Measurements from ENCODE around the gene IVD.
A peak's percentile ranks its signal among the peaks of the same experiment; 100 is the strongest.

IVD gene

DNA sequence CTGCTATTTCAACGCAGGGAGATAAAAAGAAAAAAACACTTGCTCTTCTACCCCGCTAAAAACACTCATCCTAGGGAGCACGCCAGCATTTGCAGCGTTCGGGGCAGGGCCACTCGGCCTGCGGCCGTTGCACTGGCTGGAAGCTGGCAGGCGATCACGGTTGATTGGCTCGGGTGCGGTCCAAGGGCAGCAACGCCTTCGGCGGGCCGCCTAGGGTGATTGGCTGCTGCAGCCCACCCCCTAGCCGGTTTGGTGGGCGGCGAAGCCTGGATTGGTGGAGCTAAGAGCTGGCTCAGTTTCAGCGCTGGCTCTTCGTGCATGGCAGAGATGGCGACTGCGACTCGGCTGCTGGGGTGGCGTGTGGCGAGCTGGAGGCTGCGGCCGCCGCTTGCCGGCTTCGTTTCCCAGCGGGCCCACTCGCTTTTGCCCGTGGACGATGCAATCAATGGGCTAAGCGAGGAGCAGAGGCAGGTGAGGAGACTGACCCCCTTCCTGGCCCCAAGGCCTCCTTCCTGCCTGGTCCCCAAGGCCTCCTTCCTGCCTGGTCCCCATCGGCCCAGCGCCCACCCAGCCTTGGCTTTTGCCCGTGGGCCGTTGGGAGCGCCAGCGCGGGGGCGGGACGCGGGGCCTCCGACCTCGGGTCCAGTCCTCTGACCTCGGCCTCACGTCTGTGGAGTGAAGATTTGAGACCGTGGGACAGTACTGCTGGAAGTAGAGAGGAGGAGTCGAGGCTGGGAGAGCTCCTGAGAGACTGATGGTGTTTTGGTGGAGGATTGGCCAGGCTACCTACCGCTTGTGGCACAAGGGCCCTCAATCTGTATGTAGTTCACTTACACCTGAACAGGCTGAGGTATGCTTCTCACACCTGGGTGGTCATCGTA lies at the start of gene IVD:
IVD (plus strand) TSS at position 295 of the 881 bp plus-strand sequence; CDS start at position 328, 33 bp downstream.
- Mint-ChIP-seq H3K36me3 (ENCODE audit: low read depth) (peaks cover 36% of the 10 kb centered on the region), H3K9me3 (no peaks in the 10 kb centered on the region), H3K4me3 (peak within 1 kb of the TSS; percentile 88), H3K27me3 (no peaks in the 10 kb centered on the region), H3K4me1 (ENCODE audit: low read depth) (peaks cover 31% of the 10 kb centered on the region), H3K27ac (peak within 1 kb of the TSS; percentile 86)
- intact Hi-C loops (cut with micrococcal nuclease) = loop anchor here (1.0 to 2.0 kb wide), 2 partner anchors 17 to 37 kb away; no protein-coding TSS in a partner anchor

DNA sequence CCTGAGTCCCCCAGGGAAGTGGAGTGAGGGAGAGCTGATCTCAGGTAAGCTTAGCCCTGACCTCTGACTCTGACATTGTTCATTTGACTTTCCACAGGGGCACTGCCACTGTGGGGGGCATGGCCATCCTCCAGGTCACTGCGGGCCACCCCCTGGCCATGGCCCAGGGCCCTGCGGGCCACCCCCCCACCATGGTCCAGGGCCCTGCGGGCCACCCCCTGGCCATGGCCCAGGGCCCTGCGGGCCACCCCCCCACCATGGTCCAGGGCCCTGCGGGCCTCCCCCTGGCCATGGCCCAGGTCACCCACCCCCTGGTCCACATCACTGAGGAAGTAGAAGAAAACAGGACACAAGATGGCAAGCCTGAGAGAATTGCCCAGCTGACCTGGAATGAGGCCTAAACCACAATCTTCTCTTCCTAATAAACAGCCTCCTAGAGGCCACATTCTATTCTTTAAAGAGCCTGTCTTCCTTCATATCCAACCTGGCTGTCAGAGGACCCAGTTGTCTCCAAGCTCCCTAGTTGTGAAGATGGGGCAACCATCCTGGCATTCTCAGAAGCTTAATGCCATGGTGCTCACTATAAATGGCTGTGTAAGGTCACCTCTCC lies 49.5 kb upstream of the IVD start:
- Mint-ChIP-seq H3K27ac (no peak overlapping the region), H3K27me3 (peaks cover 49% of the 10 kb centered on the region), H3K9me3 (no peaks in the 10 kb centered on the region), H3K4me1 (ENCODE audit: low read depth) (peaks cover 21% of the 10 kb centered on the region), H3K4me3 (no peak overlapping the region), H3K36me3 (ENCODE audit: low read depth) (no peaks in the 10 kb centered on the region)
- intact Hi-C loops (cut with micrococcal nuclease) = no loop called here

DNA sequence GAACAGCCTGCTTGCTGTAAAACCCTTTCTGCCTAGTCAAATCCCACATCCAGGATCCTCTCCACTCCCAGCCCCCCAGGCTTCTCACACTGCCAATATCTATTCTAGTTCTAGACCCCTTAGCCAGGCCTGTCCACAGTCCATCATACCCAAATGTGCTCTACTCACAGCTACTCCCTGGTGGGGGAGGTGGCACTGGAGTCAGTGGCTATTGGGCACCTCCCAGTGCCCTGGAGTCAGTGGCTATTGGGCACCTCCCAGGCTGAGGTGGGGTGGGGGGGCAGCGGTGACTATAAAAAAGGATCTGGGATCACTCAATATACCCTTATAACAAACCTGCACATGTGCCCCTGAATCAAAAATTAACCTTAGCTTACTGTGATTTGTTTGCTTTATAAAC lies 48.3 kb upstream of the IVD start:
- Mint-ChIP-seq H3K36me3 (ENCODE audit: low read depth) (no peaks in the 10 kb centered on the region), H3K27me3 (peaks cover 49% of the 10 kb centered on the region), H3K4me1 (ENCODE audit: low read depth) (peaks cover 21% of the 10 kb centered on the region), H3K9me3 (no peaks in the 10 kb centered on the region), H3K4me3 (no peak overlapping the region), H3K27ac (no peak overlapping the region)
- intact Hi-C loops (cut with micrococcal nuclease) = no loop called here

DNA sequence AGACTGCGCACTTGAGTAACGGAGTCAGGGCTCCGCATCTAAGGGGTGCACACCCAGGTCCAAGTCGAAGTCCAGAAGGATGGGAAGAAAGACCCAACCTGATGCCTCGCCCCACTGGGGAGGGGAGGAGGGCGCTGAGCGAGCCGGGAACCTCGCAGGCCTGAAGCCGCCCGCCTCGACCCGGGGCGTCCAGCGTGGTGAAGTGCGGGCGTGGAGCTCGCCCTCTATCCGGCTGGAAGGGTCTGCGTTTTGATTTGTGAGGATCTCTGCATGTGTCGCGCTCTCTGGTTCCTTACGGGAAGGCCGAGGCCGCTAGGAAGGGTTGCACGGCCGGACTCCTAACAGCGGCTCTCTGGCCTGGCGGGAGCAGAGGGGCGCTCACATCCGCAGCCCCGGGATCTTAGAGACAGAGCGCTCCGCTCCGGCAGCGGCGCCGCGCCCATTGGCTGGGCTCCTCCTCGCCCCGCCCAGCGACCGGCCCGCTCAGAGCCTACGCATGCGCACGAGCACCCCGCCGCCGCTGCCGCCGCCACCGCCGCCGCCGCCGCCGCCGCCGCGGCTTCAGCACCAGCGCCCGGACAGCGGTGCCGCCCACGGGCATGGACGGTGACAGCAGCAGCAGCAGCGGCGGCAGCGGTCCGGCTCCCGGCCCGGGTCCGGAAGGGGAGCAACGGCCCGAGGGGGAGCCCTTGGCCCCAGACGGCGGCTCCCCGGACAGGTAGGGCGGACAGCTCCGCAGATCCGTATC lies 47.7 kb upstream of the IVD start, which contains the start of gene DISP2:
DISP2 (plus strand) TSS at position 497 of the 748 bp plus-strand sequence; CDS start at position 600, 103 bp downstream.
- Mint-ChIP-seq H3K9me3 (no peaks in the 10 kb centered on the region), H3K27ac (no peak within 1 kb of the TSS), H3K4me3 (peak within 1 kb of the TSS; percentile 75), H3K36me3 (ENCODE audit: low read depth) (peaks cover 4% of the 10 kb centered on the region), H3K27me3 (peaks cover 49% of the 10 kb centered on the region), H3K4me1 (ENCODE audit: low read depth) (peaks cover 21% of the 10 kb centered on the region)
- intact Hi-C loops (cut with micrococcal nuclease) = no loop called here

DNA sequence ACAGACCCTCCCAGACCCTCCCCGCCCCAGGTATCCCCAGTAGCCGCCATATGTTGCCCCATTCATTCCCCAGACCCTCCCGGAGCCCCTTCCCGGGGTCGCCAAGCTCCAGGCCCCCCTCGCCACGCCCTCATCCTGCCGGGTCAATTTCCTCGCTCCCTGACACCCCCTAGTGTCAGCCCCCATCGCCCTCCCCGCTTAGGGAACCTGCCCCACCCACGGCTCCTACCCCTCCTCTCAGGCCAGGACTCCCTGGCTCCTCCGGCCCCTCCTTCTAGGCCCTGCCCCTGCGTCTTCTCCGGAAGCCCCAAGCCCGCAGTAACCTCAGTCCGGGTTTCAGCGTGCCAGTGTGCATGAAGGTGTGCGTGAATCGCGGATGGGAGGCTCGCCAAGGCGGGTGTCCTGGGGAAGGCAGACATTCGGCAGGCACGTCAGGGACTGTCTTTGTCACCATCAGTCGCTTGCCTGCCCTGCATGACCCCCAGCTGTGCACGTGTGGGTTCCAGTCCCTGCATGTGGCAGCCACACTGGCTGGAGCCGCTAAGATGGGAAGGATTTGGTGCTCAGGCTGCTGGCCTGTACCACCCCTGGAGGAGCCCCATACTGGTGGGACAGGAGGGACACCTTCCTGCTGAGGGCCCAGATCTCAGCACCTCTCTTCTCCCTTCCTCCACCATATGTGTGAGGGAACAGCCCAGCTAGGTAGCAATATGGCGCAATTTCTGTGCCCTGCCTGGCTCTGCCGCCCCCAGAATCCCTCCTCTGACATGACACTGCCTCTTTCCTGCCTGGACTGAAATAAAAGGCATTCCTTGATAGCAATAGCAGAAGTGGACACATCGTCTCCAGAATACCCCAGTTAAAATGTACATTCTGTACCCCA lies 46.9 kb upstream of the IVD start:
- Mint-ChIP-seq H3K9me3 (no peaks in the 10 kb centered on the region), H3K27me3 (peaks cover 46% of the 10 kb centered on the region), H3K36me3 (ENCODE audit: low read depth) (peaks cover 4% of the 10 kb centered on the region), H3K27ac (no peak overlapping the region), H3K4me1 (ENCODE audit: low read depth) (peaks cover 21% of the 10 kb centered on the region), H3K4me3 (peak overlapping the region; percentile 71)
- intact Hi-C loops (cut with micrococcal nuclease) = no loop called here

DNA sequence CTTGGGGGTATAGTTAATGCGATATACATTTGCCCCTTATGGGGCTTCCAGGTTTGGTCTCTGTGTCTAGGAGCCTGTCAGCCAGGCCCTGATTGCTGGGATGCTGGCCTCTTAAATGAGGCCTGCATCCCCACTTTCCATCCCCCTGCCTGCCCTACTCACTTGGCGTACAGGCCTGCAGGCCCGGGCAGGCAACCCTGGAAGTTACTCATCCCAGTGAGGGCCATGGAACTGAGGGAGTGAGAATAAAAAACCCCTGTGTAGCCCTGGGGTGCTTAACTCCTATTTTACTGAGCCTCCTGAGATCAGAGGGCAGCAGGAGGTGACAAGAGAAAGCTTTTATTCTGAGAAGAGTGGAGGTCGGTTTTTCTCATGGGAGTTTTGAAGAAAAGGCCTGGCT lies 45.6 kb upstream of the IVD start:
- Mint-ChIP-seq H3K4me3 (no peak overlapping the region), H3K27me3 (peaks cover 36% of the 10 kb centered on the region)
- intact Hi-C loops (cut with micrococcal nuclease) = no loop called here

DNA sequence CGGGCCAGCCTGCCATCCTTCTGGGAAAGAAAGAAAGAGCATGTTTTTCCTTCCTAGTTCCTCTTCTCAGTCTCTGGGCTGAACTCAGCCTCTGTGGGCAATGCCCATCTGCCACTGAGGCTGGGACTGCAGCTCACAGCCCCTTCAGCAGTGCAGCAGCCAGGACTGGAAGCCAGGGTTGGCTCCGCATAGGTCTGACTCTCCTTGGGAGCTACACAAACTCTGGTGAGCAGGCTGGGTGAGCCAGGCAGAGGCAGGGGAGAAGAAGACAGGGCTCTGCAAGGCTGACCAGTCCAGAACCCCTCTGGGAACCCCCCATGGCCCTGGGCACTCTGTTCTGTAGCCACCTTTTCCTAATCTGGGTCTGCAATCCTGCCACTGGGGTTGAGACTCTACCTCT lies 44.0 kb upstream of the IVD start:
- peaks cover 27% of the 10 kb centered on the region for H3K27me3 Mint-ChIP-seq
- H3K9me3 Mint-ChIP-seq = no peaks in the 10 kb centered on the region
- no peak overlapping the region for H3K27ac Mint-ChIP-seq
- H3K4me3 Mint-ChIP-seq = no peak overlapping the region
- H3K36me3 Mint-ChIP-seq (ENCODE audit: low read depth) = peaks cover 4% of the 10 kb centered on the region
- intact Hi-C loops (cut with micrococcal nuclease) = no loop called here
- H3K4me1 Mint-ChIP-seq (ENCODE audit: low read depth) = peaks cover 20% of the 10 kb centered on the region

More for the DNA sequence above, 45.6 kb upstream of the IVD start:
- Mint-ChIP-seq H3K27ac (no peak overlapping the region), H3K9me3 (no peaks in the 10 kb centered on the region), H3K4me1 (ENCODE audit: low read depth) (peaks cover 20% of the 10 kb centered on the region), H3K36me3 (ENCODE audit: low read depth) (peaks cover 4% of the 10 kb centered on the region)

DNA sequence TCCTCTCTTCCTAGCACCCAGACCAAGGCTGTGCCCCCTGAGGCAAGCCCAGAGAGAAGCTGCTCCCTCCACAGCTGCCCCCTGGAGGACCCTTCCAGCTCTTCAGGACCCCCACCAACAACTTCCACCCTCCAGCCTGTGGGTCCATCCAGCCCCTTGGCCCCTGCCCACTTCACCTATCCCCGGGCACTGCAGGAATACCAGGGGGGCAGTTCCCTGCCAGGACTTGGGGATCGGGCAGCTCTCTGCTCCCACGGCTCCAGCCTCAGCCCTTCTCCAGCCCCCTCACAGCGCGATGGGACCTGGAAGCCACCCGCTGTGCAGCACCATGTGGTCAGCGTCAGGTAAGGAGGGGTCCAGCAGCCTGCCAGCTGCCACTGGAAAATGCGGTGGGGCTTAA lies 42.0 kb upstream of the IVD start:
- H3K36me3 Mint-ChIP-seq (ENCODE audit: low read depth) = peaks cover 4% of the 10 kb centered on the region
- intact Hi-C loops (cut with micrococcal nuclease) = no loop called here
- no peak overlapping the region for H3K27ac Mint-ChIP-seq
- H3K27me3 Mint-ChIP-seq = peaks cover 18% of the 10 kb centered on the region
- H3K4me3 Mint-ChIP-seq = no peak overlapping the region
- no peaks in the 10 kb centered on the region for H3K9me3 Mint-ChIP-seq
- peaks cover 24% of the 10 kb centered on the region for H3K4me1 Mint-ChIP-seq (ENCODE audit: low read depth)

DNA sequence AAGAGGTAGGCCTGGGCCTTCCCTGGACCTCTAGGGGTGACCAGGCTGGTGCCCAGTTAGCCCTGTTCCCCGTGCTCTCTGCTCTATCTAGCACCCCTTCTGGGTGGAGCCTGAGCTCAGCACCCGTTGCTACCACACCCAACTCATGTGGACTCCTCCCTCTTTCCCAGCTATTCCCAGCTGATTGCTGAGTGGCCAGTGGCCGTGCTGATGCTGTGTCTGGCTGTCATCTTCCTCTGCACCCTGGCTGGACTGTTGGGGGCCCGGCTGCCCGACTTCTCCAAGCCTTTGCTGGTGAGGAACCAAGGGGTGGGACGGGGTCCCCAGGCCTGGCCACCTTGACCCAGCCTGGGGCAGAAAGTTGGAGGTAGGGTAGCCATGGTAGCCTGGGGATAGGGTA lies 41.3 kb upstream of the IVD start:
- H3K4me3 Mint-ChIP-seq = no peak overlapping the region
- peaks cover 22% of the 10 kb centered on the region for H3K4me1 Mint-ChIP-seq (ENCODE audit: low read depth)
- H3K36me3 Mint-ChIP-seq (ENCODE audit: low read depth) = peaks cover 4% of the 10 kb centered on the region
- no peak overlapping the region for H3K27ac Mint-ChIP-seq
- peaks cover 15% of the 10 kb centered on the region for H3K27me3 Mint-ChIP-seq
- intact Hi-C loops (cut with micrococcal nuclease) = no loop called here
- no peaks in the 10 kb centered on the region for H3K9me3 Mint-ChIP-seq

DNA sequence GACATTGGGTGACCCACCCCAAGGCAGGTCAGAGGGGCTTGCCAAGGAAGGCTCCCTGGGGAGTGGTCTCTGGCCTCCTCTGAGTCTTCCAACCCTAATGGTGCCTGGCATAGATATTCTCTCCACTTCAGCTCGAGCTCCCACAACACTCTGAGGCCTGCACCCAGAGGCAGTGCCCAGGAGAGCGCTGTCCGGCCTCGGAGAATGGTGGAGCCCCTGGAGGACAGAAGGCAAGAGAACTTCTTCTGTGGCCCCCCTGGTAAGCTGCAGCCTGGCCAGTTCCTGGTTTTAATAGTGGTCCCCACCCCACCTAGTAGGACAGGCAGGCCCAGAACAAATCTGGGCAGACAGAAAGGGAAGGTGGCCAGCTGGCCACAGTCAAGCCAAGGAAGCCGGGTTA lies 40.6 kb upstream of the IVD start:
- peaks cover 22% of the 10 kb centered on the region for H3K4me1 Mint-ChIP-seq (ENCODE audit: low read depth)
- H3K27ac Mint-ChIP-seq = no peak overlapping the region
- peaks cover 14% of the 10 kb centered on the region for H3K27me3 Mint-ChIP-seq
- no peak overlapping the region for H3K4me3 Mint-ChIP-seq
- intact Hi-C loops (cut with micrococcal nuclease) = no loop called here
- peaks cover 4% of the 10 kb centered on the region for H3K36me3 Mint-ChIP-seq (ENCODE audit: low read depth)
- H3K9me3 Mint-ChIP-seq = no peaks in the 10 kb centered on the region

DNA sequence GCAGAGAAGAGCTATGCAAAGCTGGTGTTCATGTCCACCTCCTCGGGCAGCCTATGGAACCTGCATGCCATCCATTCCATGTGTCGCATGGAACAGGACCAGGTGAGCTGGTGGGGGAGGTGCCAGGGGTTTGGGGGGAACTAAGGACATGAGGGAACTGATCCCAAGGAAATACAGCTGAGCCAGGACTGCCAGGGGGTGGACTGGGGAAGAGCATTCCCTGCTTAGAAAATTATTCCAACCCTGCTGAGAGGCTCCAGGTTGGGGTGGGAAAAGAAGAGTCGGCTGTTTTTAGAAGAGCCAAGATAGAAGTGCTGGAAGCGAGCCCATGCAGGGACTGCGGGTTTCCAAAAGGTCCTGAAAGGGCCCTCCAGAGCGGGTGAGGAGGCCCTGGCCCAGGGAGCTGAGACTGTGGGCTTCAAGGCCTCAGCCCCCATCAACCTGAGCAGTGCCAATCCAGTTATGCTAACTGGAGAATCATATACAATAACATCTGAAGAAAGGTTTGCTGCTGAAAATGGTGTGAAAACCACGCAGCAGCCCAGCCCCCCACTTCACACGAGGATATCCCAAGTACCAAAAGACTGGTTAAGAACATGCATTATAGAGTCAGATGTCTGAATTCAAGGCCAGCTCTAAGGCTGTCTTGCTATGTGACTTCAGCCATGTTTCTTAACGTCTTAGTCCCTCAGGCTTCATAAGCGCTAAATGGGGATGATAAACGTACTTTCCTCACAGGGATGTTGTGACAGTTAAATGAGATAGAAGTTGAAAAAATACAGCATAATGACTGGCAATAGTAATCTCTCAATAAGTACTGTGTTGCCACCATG lies 39.8 kb upstream of the IVD start:
- Mint-ChIP-seq H3K27me3 (peaks cover 14% of the 10 kb centered on the region), H3K9me3 (no peaks in the 10 kb centered on the region), H3K4me3 (no peak overlapping the region), H3K4me1 (ENCODE audit: low read depth) (peaks cover 22% of the 10 kb centered on the region), H3K36me3 (ENCODE audit: low read depth) (peaks cover 4% of the 10 kb centered on the region), H3K27ac (no peak overlapping the region)
- intact Hi-C loops (cut with micrococcal nuclease) = no loop called here

DNA sequence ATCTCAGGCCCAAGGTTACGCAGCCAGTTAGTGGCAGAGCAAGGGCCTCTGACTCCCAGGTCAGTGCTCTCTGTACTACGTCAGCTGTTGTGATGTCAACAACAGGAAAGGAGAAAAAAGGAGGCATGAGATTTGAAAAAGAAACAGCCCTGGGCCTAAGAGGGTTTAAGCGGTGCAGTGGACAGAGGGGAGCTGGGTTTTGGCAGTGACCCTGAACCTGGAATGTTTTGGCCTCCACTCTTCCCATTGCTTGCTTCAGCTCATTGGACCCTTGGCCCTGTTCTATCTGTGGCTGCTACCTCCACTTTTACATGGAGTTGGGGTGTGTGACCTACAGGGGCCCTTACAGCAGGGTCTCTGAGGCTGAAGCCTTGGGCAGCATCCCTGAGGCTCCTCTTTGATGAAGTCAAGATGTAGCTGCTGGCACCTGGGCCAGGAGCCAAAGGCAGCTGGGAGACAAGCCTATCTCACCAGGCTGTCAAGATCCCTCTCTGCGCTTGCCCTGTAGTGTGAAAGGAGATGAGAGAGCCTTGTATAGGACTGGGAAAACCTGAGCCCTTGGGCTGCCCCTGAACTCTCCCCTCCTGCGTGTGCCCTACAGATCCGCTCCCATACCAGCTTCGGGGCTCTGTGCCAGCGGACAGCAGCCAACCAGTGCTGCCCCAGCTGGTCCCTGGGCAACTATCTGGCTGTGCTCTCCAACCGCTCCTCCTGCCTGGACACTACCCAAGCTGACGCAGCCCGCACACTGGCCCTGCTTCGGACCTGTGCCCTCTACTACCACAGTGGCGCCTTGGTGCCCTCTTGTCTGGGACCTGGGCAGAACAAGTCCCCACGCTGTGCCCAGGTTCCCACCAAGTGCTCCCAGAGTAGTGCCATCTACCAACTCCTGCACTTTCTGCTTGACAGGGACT lies 38.9 kb upstream of the IVD start:
- intact Hi-C loops (cut with micrococcal nuclease) = no loop called here
- peaks cover 4% of the 10 kb centered on the region for H3K36me3 Mint-ChIP-seq (ENCODE audit: low read depth)

More for the DNA sequence above, 38.9 kb upstream of the IVD start:
- Mint-ChIP-seq H3K4me1 (ENCODE audit: low read depth) (peaks cover 27% of the 10 kb centered on the region), H3K27me3 (peaks cover 15% of the 10 kb centered on the region), H3K9me3 (no peaks in the 10 kb centered on the region), H3K4me3 (peak overlapping the region; percentile 73), H3K27ac (peak overlapping the region; percentile 69)
